Neutrophil (primary cell): Measurements from ENCODE around the gene BCAS3.

Experiments
- H3K27ac ChIP-seq: fragments of 200-600 bp; sonication (generic); 2 replicates; pipeline ENCODE4 v1.5.1; 2016; ENCODE audit warnings: mild to moderate bottlenecking, moderate library complexity
- H3K27me3 ChIP-seq: fragments of 200-600 bp; sonication (generic); 2 replicates; pipeline ENCODE4 v1.6.0; 2016; ENCODE audit warnings: mild to moderate bottlenecking
- H3K36me3 ChIP-seq: fragments of 200-600 bp; sonication (generic); 2 replicates; pipeline ENCODE4 v1.5.1; 2017
- H3K4me1 ChIP-seq, 2 experiments: fragments of 200-600 bp in 1 of 2; sonication (generic) in 1 of 2; 1 replicate in 1 of 2; 2 replicates in 1 of 2; pipeline versions ENCODE4 v1.5.1 to v1.6.1; 2013 to 2016; ENCODE audit warnings: low read depth in 1 of 2, low read length in 1 of 2, mild to moderate bottlenecking in 1 of 2, moderate library complexity in 1 of 2; ENCODE audit not compliant: control insufficient read depth in 1 of 2, insufficient read depth in 1 of 2
- H3K4me3 ChIP-seq, 2 experiments: fragments of 200-600 bp in 1 of 2; sonication (generic) in 1 of 2; 1 replicate in 1 of 2; 2 replicates in 1 of 2; pipeline ENCODE4 v1.5.1; 2013 to 2016; ENCODE audit warnings: low read depth in 1 of 2, low read length in 1 of 2, mild to moderate bottlenecking in 1 of 2, moderate library complexity in 1 of 2
- H3K9me3 ChIP-seq: fragments of 200-600 bp; sonication (generic); 2 replicates; pipeline ENCODE4 v1.5.1; 2016
- CTCF ChIP-seq: fragments of 200-600 bp; sonication (generic); IDR thresholded peaks from 2 replicates; pipeline ENCODE4 v1.5.1; 2016; ENCODE audit warnings: antibody characterized with exemption

BCAS3 gene

DNA sequence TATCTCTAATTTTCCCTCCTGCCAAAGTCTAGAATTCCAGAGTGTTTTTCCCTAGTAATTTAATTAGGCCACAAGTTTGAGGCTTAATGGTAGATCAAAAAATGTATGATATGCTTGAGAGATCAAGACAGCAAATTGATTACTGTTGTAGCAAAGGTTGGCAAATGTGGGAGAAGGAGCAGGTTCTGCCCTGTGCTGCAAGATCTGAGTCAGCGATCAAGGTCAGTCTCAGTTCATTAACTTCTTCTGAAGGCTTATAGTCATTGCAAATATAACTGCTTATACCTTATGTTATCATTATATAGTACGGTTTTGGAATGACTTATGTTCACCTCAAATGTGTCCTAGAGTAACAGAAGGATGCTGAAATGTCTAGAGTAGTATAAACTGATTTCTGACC, 490.9 kb downstream of the BCAS3 start:
- Histone ChIP-seq H3K36me3 (no peaks in the 10 kb centered on the region), H3K4me3 (no peak overlapping the region), H3K27me3 (no peaks in the 10 kb centered on the region), H3K27ac (no peak overlapping the region), H3K4me1 (peaks cover 6 to 8% of the 10 kb centered on the region in 2 experiments), H3K9me3 (no peaks in the 10 kb centered on the region)
- TF ChIP-seq CTCF = no peak

GRCh38 chr17:61174310-61174709, 496.7 kb downstream of the BCAS3 start:
- Histone ChIP-seq H3K4me1 (no peaks in the 10 kb centered on the region), H3K27me3 (no peaks in the 10 kb centered on the region), H3K9me3 (no peaks in the 10 kb centered on the region), H3K27ac (no peak overlapping the region), H3K4me3 (no peak overlapping the region), H3K36me3 (no peaks in the 10 kb centered on the region)
- TF ChIP-seq CTCF = no peak

DNA sequence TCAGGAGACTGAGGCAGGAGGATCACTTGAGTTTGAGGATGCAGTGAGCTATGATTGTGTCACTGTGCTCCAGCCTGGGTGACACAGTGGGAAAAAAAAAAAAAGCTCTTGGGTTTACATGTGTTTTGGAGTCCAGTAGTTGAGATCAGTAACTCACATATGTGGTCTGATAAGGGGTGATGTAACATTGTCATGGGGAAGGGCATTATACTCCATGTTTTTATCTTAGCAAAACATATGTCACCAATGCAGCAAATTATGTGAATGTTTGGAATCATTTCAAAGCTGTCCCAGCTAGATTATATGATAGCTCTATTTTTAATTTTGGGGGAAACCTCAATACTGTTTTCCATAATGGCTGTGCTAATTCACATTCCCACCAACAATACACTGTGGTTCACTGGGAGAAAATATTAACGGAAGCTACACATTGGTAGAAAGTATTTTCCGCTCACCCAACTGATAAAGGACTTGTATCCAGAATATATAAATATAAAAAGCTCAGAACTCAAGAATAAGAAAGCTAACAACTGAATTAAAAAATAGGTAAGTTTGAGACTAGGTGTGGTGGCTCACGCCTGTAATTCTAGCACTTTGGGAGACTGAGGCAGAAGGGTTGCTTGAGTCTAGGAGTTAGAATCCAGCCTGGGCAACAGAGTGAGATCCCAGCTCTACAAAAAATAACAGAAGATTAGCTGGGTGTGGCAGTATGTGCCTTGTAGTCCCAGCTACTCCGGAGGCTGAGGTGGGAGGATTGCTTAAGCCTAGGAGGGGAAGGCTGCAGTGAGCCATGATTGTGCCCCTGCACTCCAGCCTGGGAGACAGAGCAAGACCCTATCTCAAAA, 497.9 kb downstream of the BCAS3 start:
- Histone ChIP-seq H3K4me3 (no peak overlapping the region), H3K27me3 (no peaks in the 10 kb centered on the region), H3K27ac (no peak overlapping the region), H3K4me1 (no peaks in the 10 kb centered on the region), H3K9me3 (no peaks in the 10 kb centered on the region), H3K36me3 (no peaks in the 10 kb centered on the region)
- no peak for TF ChIP-seq CTCF

DNA sequence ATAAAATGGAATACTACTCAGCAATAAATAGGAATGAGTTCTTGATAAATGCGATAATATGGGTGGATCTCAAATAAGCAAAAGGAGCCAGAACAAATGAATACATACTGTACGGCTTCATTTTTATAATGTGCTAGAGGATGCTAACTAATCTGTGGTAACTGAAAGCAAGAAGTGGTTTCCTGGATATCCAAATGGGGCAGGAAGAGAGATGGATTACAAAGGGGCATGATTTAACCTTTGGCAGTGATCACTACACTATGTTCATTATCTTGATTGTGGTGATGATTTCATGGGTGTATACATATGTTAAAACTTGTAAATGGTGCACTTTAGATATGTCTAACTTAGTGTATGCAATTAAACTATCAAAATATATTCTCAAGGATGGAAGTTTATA, 499.7 kb downstream of the BCAS3 start:
- TF ChIP-seq CTCF = no peak
- H3K9me3 ChIP-seq = no peaks in the 10 kb centered on the region

DNA sequence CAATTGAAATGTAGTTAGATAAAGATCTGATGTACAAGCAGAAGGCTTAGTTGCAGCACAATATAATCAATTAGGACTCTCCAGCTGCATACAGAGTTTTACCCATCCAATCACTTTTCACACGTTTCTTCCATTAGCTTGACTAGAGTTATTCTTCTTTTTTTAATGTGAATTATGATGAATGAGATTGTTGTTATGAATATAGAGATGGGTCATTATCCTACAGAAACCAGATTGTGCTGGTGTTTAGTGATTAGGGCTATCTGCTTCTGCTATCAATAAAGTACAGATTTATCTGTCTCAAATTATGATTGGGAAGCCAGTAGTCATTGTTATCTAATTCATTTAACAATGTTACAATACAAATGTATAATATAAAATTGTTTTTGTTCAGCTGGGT, 500.6 kb downstream of the BCAS3 start:
- no peaks in the 10 kb centered on the region for H3K9me3 ChIP-seq
- no peaks in the 10 kb centered on the region for H3K27me3 ChIP-seq
- H3K36me3 ChIP-seq = no peaks in the 10 kb centered on the region
- H3K4me1 ChIP-seq = no peaks in the 10 kb centered on the region
- no peak for TF ChIP-seq CTCF
- no peak overlapping the region for H3K4me3 ChIP-seq
- H3K27ac ChIP-seq = no peak overlapping the region

More for the DNA sequence above, 499.7 kb downstream of the BCAS3 start:
- Histone ChIP-seq H3K36me3 (no peaks in the 10 kb centered on the region), H3K27ac (no peak overlapping the region), H3K4me1 (no peaks in the 10 kb centered on the region), H3K4me3 (no peak overlapping the region), H3K27me3 (no peaks in the 10 kb centered on the region)
